Effector memory CD4-positive, alpha-beta T cell (primary cell): ENCODE measurements around the gene CD82.

ENCODE experiments used
- DNase-seq, 3 donors: peaks; one replicate each; pipeline ENCODE4 v3.0.0-alpha.2; 2020
- H3K27ac ChIP-seq: 2 replicates; pipeline ENCODE4 v1.7.0; 2013; ENCODE audit warnings: mild to moderate bottlenecking, low read length, moderate library complexity; ENCODE audit not compliant: insufficient read depth, poor library complexity, severe bottlenecking
- H3K27me3 ChIP-seq: replicated peaks from 2 replicates; pipeline ENCODE4 v1.7.0; 2013; ENCODE audit warnings: mild to moderate bottlenecking, low read length; ENCODE audit not compliant: insufficient read depth, control insufficient read depth, poor library complexity, severe bottlenecking
- H3K36me3 ChIP-seq: 2 replicates; pipeline ENCODE4 v1.7.0; 2013; ENCODE audit warnings: mild to moderate bottlenecking, low read length, moderate library complexity; ENCODE audit not compliant: control insufficient read depth, insufficient read depth
- H3K4me1 ChIP-seq: 2 replicates; pipeline ENCODE4 v1.7.0; 2013; ENCODE audit warnings: low read length, mild to moderate bottlenecking; ENCODE audit not compliant: control insufficient read depth, insufficient read depth, poor library complexity, severe bottlenecking
- H3K4me3 ChIP-seq: 2 replicates; pipeline ENCODE4 v1.7.0; 2013; ENCODE audit warnings: low read length, low read depth, mild to moderate bottlenecking; ENCODE audit not compliant: insufficient read depth, poor library complexity, severe bottlenecking
- H3K9me3 ChIP-seq: 2 replicates; pipeline ENCODE4 v1.7.0; 2013; ENCODE audit warnings: mild to moderate bottlenecking, low read length, moderate library complexity; ENCODE audit not compliant: control insufficient read depth

The CD82 gene

DNA sequence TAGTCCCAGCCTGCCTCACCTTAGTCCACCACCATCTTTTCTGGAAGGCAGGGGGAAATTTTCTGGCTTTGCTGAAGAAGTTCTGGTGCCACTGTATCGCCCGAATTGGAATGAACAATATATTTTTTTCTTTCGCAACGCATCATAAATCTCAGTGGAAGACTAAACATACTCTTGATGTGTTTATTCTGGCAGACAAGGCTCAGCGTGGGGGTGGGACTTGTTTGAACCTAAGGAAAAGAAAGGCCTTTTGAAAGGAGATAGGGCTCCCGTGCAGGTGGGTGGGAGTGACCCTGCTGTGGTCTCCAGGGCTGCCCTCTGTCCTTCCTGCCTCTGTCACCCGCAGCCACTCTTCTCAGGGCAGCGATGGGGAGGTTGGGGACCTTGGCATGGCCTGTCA lies 42.5 kb downstream of the CD82 start:
- Histone ChIP-seq H3K4me1 (peaks cover 44% of the 10 kb centered on the region), H3K4me3 (no peak overlapping the region), H3K27ac (no peak overlapping the region), H3K36me3 (peaks cover 44% of the 10 kb centered on the region), H3K27me3 (no peaks in the 10 kb centered on the region), H3K9me3 (no peaks in the 10 kb centered on the region)
- no peak for DNase-seq

DNA sequence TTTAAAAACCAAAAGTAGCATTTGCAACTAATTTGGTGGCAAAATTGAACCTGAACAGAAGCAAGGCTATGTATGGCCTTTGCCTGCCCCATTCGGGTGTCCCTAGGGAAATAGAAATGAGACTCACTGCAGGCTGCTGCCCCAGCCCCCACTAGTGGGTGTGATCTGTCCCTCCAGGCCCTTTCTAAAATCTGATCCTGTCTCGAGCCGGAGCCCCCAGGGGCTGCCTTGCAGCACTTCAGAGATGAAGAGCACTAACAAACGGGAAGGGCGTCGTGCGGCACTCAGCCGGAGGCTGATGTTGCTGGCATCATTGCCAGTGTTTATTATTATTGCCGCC lies 43.2 kb downstream of the CD82 start:
- H3K36me3 ChIP-seq, result peaks cover 37% of the 10 kb centered on the region
- no peaks in the 10 kb centered on the region for H3K9me3 ChIP-seq
- no peaks in the 10 kb centered on the region for H3K27me3 ChIP-seq
- H3K4me3 ChIP-seq, result no peak overlapping the region
- DNase-seq, result no peak
- peak overlapping the region; percentile 58 for H3K27ac ChIP-seq
- H3K4me1 ChIP-seq, result peaks cover 50% of the 10 kb centered on the region

DNA sequence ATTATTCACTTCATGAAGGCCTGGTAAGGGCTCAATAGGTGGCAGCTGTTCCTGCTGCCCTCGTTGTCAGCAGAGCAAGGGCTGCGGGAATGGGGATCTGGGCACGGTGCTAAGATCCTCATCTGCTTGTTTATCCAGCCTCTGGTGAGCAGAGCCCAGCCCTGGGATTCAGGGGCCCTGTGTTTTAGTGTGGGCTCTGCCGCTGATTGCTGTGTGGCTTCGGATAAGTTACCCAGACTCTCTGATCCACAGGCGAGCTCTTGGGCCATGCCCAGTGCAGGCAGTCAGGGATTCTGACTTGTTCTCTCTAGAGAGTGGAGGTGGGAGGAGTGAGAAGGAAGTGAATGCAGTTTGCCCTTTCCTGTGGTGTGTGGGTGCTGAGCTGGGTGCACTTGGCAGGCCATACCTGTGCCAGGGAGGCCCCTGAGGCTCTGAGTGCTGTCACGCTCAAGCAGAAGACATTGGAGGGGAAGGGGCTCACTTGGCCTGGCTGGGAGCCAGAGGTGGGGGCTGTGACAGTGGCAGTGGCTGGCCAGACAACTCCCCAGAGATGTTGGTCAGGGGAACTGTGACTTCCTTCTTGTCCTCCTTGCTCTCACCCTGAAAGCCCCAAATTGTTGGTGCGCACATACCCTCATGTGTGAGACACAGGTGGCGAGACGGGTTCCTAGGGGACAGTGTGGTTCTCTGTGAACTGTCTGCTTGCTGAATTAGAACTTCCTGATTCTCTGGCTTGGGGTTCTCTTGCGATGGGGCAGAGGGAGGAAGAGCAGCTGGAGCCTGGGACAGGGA lies 43.7 kb downstream of the CD82 start:
- peak in 2 of 3 donors; percentile 7 to 27 for DNase-seq
- H3K27me3 ChIP-seq, result no peaks in the 10 kb centered on the region
- H3K27ac ChIP-seq, result peak overlapping the region; percentile 58
- no peak overlapping the region for H3K4me3 ChIP-seq
- peaks cover 32% of the 10 kb centered on the region for H3K36me3 ChIP-seq
- no peaks in the 10 kb centered on the region for H3K9me3 ChIP-seq
- peaks cover 52% of the 10 kb centered on the region for H3K4me1 ChIP-seq

DNA sequence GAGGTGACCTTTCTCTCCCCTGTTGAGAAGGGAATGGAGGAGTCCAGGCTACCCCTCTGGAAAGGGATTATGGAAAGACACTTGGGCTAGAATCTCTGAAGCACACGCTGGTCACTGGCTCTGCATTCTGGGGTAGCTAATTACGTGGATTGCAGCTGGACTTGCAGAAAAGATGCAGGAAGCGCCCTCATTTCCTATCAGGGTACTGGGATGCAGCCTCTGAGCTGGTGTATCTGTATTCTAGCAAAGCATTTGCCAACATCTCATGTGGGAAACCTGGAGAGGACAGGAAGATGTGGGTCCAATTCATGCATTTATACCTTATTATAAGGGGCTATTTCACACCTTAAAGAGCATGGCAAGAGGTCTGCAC lies 44.3 kb downstream of the CD82 start:
- peaks cover 54% of the 10 kb centered on the region for H3K4me1 ChIP-seq
- H3K36me3 ChIP-seq, result peaks cover 28% of the 10 kb centered on the region
- peak overlapping the region; percentile 58 for H3K27ac ChIP-seq
- H3K27me3 ChIP-seq, result no peaks in the 10 kb centered on the region
- H3K9me3 ChIP-seq, result no peaks in the 10 kb centered on the region
- no peak for DNase-seq
- H3K4me3 ChIP-seq, result no peak overlapping the region

- no peaks in the 10 kb centered on the region for H3K9me3 ChIP-seq
- peak overlapping the region; percentile 76 for H3K27ac ChIP-seq
- H3K36me3 ChIP-seq, result peaks cover 25% of the 10 kb centered on the region
- no peak overlapping the region for H3K4me3 ChIP-seq
- H3K27me3 ChIP-seq, result no peaks in the 10 kb centered on the region
- H3K4me1 ChIP-seq, result peaks cover 58% of the 10 kb centered on the region
- no peak for DNase-seq
Measured at GRCh38 chr11:44610186-44610955, 44.9 kb downstream of the CD82 start.

- H3K27ac ChIP-seq, result peak overlapping the region; percentile 76
- no peak for DNase-seq
- H3K27me3 ChIP-seq, result no peaks in the 10 kb centered on the region
- H3K4me1 ChIP-seq, result peaks cover 64% of the 10 kb centered on the region
- peaks cover 23% of the 10 kb centered on the region for H3K36me3 ChIP-seq
- H3K4me3 ChIP-seq, result no peak overlapping the region
- H3K9me3 ChIP-seq, result no peaks in the 10 kb centered on the region
Measured at GRCh38 chr11:44611088-44611487, 45.6 kb downstream of the CD82 start.

DNA sequence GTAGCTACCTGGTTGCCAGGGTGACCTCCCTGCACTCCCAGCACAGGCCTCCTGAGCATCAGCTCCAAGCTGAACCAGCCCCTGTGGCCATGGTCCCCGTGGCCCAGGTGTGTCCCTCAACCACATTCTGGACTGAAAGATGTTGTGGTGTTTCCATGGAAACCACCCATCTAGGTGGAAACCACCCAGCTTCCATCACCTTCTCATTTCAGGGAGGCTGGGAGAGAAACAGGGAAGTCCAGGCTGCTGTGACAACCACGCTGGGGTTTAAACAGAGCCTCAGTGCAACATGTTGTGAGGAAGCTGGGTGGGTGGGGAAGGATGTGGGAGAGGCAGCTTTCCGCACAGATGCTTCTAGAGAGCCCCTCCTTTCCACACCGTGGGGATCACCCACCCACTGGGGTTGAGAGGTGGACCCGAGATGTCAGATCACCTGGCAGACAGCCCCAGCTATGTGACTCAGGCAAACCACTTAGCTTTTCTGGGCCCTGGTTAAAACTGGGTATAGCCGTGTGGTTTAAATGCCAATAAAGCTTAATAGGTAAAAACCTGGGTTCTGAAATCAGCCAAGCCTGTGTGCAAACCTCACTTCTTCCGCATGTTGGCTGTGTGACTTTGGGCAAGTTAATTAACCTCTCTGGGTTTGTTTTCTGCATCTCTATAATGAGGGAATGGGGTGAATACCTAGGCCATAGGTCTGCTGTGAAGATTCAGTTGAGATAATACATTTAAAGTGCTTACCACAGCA lies 46.4 kb downstream of the CD82 start:
- Histone ChIP-seq H3K36me3 (peaks cover 25% of the 10 kb centered on the region), H3K4me3 (no peak overlapping the region), H3K27me3 (no peaks in the 10 kb centered on the region), H3K9me3 (no peaks in the 10 kb centered on the region), H3K4me1 (peaks cover 65% of the 10 kb centered on the region), H3K27ac (peak overlapping the region; percentile 76)
- peak; percentile 57 to 74 (median 69) for DNase-seq

DNA sequence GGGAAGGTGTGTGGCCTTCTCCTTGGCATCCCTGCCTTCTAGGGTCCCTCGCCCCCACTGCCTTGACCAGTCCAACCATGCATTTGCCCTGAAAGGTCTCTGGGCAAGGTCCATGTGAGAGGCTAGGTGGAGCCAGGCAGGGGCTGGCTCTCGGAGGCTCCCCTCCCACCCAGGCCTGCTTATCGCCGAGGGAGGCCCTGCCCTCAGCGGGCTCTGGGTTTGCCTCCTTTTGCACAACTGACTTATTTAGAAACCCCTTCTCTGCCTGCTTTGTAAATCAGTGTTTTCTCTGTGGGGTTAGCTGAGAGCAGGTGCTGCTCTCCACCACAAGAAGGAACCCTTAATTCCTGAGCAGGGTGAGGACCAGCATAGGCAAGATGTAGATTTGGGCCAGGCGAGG lies 47.7 kb downstream of the CD82 start:
- H3K4me1 ChIP-seq, result peaks cover 62% of the 10 kb centered on the region
- peak overlapping the region; percentile 43 for H3K27ac ChIP-seq
- no peak for DNase-seq
- H3K36me3 ChIP-seq, result peaks cover 21% of the 10 kb centered on the region
- H3K4me3 ChIP-seq, result no peak overlapping the region
- H3K27me3 ChIP-seq, result no peaks in the 10 kb centered on the region
- H3K9me3 ChIP-seq, result no peaks in the 10 kb centered on the region

- DNase-seq, result no peak
- peaks cover 53% of the 10 kb centered on the region for H3K4me1 ChIP-seq
- H3K4me3 ChIP-seq, result no peak overlapping the region
- H3K27me3 ChIP-seq, result no peaks in the 10 kb centered on the region
- peaks cover 31% of the 10 kb centered on the region for H3K36me3 ChIP-seq
- H3K27ac ChIP-seq, result peak overlapping the region; percentile 43
- no peaks in the 10 kb centered on the region for H3K9me3 ChIP-seq
Measured at GRCh38 chr11:44614281-44614775, 48.9 kb downstream of the CD82 start.
